Colon (tissue), 2 donors: Measurements from ENCODE around the gene CREG1.
"Not testable (repeated sequence)": the region's sequence is repeated elsewhere in the genome, so short reads cannot be mapped to it uniquely, and the experiment has no call there.

Experiments used
- FAIRE-seq: peaks from 2 replicates; lab custom pipeline; 2012; peaks lifted over from hg19 to GRCh38; lab: Jason Lieb, UNC
- donor health status: control.
- donor health status: control.

The CREG1 gene

GRCh38 chr1:167553136-167554027 is at the start of gene CREG1:
Gene CREG1 (minus strand): TSS chr1:167553762.
- FAIRE-seq: no peak

- no peak for FAIRE-seq
Measured at GRCh38 chr1:167602840-167603239, 49.3 kb upstream of the CREG1 start.

- no peak for FAIRE-seq
Measured at GRCh38 chr1:167601442-167602383, 48.2 kb upstream of the CREG1 start.

GRCh38 chr1:167599957-167600581 is 46.5 kb upstream of the CREG1 start:
- no peak for FAIRE-seq

GRCh38 chr1:167594822-167595221 is 41.3 kb upstream of the CREG1 start:
- no peak for FAIRE-seq

GRCh38 chr1:167593860-167594259 is 40.3 kb upstream of the CREG1 start:
- no peak for FAIRE-seq

- no peak for FAIRE-seq
Measured at GRCh38 chr1:167592475-167592874, 38.9 kb upstream of the CREG1 start.

- no peak for FAIRE-seq
Measured at GRCh38 chr1:167588361-167588760, 34.8 kb upstream of the CREG1 start.

- no peak for FAIRE-seq
Measured at GRCh38 chr1:167587872-167588271, 34.3 kb upstream of the CREG1 start.

GRCh38 chr1:167587342-167587741 is 33.8 kb upstream of the CREG1 start:
- no peak for FAIRE-seq

- no peak for FAIRE-seq
Measured at GRCh38 chr1:167584581-167584980, 31.0 kb upstream of the CREG1 start.

- FAIRE-seq: no peak
Measured at GRCh38 chr1:167582722-167583121, 29.2 kb upstream of the CREG1 start.

- no peak for FAIRE-seq
Measured at GRCh38 chr1:167582064-167582463, 28.5 kb upstream of the CREG1 start.

- FAIRE-seq: no peak
Measured at GRCh38 chr1:167579986-167580385, 26.4 kb upstream of the CREG1 start.

- FAIRE-seq: no peak
Measured at GRCh38 chr1:167578939-167579521, 25.5 kb upstream of the CREG1 start.

GRCh38 chr1:167575649-167576048 is 22.1 kb upstream of the CREG1 start:
- FAIRE-seq: no peak

GRCh38 chr1:167573035-167573434 is 19.5 kb upstream of the CREG1 start:
- no peak for FAIRE-seq

GRCh38 chr1:167570712-167571111 is 17.1 kb upstream of the CREG1 start:
- FAIRE-seq: not testable (repeated sequence)

GRCh38 chr1:167567663-167568062 is 14.1 kb upstream of the CREG1 start:
- FAIRE-seq: no peak

- FAIRE-seq: no peak
Measured at GRCh38 chr1:167566766-167567165, 13.2 kb upstream of the CREG1 start.

GRCh38 chr1:167565922-167566321 is 12.4 kb upstream of the CREG1 start:
- FAIRE-seq: no peak
